Measurements from ENCODE around the gene CLOCK. TPM values are rescaled to one million over a fixed set of nuclear protein-coding genes. Genes with fewer than 3 reads are reported as not detected.

Gene CLOCK
- total RNA-seq, 2 experiments from 2014 or later, result 1.9 to 9.0 TPM

GRCh38 chr4:55442541-55442940, 104.2 kb downstream of the CLOCK start:
- intact Hi-C loops (cut with micrococcal nuclease; ENCODE audit: unreplicated experiment), result no loop called here
- Histone ChIP-seq H3K4me3 (ENCODE audit: low read depth, low read length, poor library complexity, severe bottlenecking) (no peak overlapping the region), H3K9me3 (ENCODE audit: low read length) (no peaks in the 10 kb centered on the region), H3K79me2 (ENCODE audit: insufficient read depth, low read depth, low read length) (no peaks in the 10 kb centered on the region), H3K36me3 (ENCODE audit: insufficient read depth, low read length) (peaks cover 17% of the 10 kb centered on the region; the same call in 1 of the 2 replicates), H3K4me2 (ENCODE audit: low read length) (no peak overlapping the region), H2AFZ (ENCODE audit: low read length) (no peak overlapping the region), H4K20me1 (ENCODE audit: insufficient read depth, low read length) (no peaks in the 10 kb centered on the region; the same call in 1 of the 2 replicates), H3K4me1 (ENCODE audit: insufficient read depth, low read length, poor library complexity, severe bottlenecking) (no peaks in the 10 kb centered on the region), H3K27ac (ENCODE audit: low read depth, low read length, poor library complexity, severe bottlenecking) (no peak overlapping the region), H3K9me2 (ENCODE audit: insufficient read depth, low read length) (no peaks in the 10 kb centered on the region)
- ChIA-PET CTCF (ENCODE audit: unreplicated experiment) (no interaction called here), POLR2A (interaction anchor here (1.3 kb wide), 1 partner anchor 36 kb away, joined by 3 read pairs; no protein-coding TSS in a partner anchor)
- no peak for DNase-seq (ENCODE audit: low spot score)
- no peak for TF ChIP-seq EZH2phosphoT487 (IDR thresholded peaks at IDR 0.05; ENCODE audit: borderline replicate concordance, low read depth, low read length)
- no peak for TF ChIP-seq CTCF (conservative IDR thresholded peaks at IDR 0.05; ENCODE audit: low read length)
- no TSS peak for BruUV-seq (replicated peaks)

- Histone ChIP-seq H3K9me2 (ENCODE audit: insufficient read depth, low read length) (no peaks in the 10 kb centered on the region), H4K20me1 (ENCODE audit: insufficient read depth, low read length) (no peaks in the 10 kb centered on the region; the same call in 1 of the 2 replicates), H3K4me3 (ENCODE audit: low read depth, low read length, poor library complexity, severe bottlenecking) (no peak overlapping the region), H3K4me1 (ENCODE audit: insufficient read depth, low read length, poor library complexity, severe bottlenecking) (no peaks in the 10 kb centered on the region), H3K79me2 (ENCODE audit: insufficient read depth, low read depth, low read length) (no peaks in the 10 kb centered on the region), H3K9me3 (ENCODE audit: low read length) (no peaks in the 10 kb centered on the region), H3K36me3 (ENCODE audit: insufficient read depth, low read length) (peaks cover 19% of the 10 kb centered on the region; the same call in 1 of the 2 replicates), H3K27ac (ENCODE audit: low read depth, low read length, poor library complexity, severe bottlenecking) (no peak overlapping the region), H3K4me2 (ENCODE audit: low read length) (no peak overlapping the region), H2AFZ (ENCODE audit: low read length) (no peak overlapping the region)
- ChIA-PET POLR2A (no interaction called here), CTCF (ENCODE audit: unreplicated experiment) (no interaction called here)
- DNase-seq (ENCODE audit: low spot score), result no peak
- intact Hi-C loops (cut with micrococcal nuclease; ENCODE audit: unreplicated experiment), result no loop called here
- TF ChIP-seq CTCF (conservative IDR thresholded peaks at IDR 0.05; ENCODE audit: low read length) (no peak), EZH2phosphoT487 (IDR thresholded peaks at IDR 0.05; ENCODE audit: borderline replicate concordance, low read depth, low read length) (no peak)
- BruUV-seq (replicated peaks), result no TSS peak
These were observed 105.9 kb downstream of the CLOCK start for GRCh38 chr4:55440786-55441185.

GRCh38 chr4:55439023-55439422, 107.7 kb downstream of the CLOCK start:
- Histone ChIP-seq H3K4me2 (ENCODE audit: low read length) (no peak overlapping the region), H3K4me1 (ENCODE audit: insufficient read depth, low read length, poor library complexity, severe bottlenecking) (no peaks in the 10 kb centered on the region), H3K4me3 (ENCODE audit: low read depth, low read length, poor library complexity, severe bottlenecking) (no peak overlapping the region), H4K20me1 (ENCODE audit: insufficient read depth, low read length) (no peaks in the 10 kb centered on the region; the same call in 1 of the 2 replicates), H3K9me3 (ENCODE audit: low read length) (no peaks in the 10 kb centered on the region), H3K79me2 (ENCODE audit: insufficient read depth, low read depth, low read length) (no peaks in the 10 kb centered on the region), H3K9me2 (ENCODE audit: insufficient read depth, low read length) (no peaks in the 10 kb centered on the region), H3K36me3 (ENCODE audit: insufficient read depth, low read length) (peaks cover 34% of the 10 kb centered on the region), H3K27ac (ENCODE audit: low read depth, low read length, poor library complexity, severe bottlenecking) (no peak overlapping the region), H2AFZ (ENCODE audit: low read length) (no peak overlapping the region)
- intact Hi-C loops (cut with micrococcal nuclease; ENCODE audit: unreplicated experiment), result no loop called here
- DNase-seq (ENCODE audit: low spot score), result no peak
- TF ChIP-seq CTCF (conservative IDR thresholded peaks at IDR 0.05; ENCODE audit: low read length) (no peak), EZH2phosphoT487 (IDR thresholded peaks at IDR 0.05; ENCODE audit: borderline replicate concordance, low read depth, low read length) (no peak)
- ChIA-PET POLR2A (interaction anchor here (0.7 to 1.0 kb wide), 2 partner anchors 21 to 48 kb away, joined by 3 read pairs; no protein-coding TSS in a partner anchor), CTCF (ENCODE audit: unreplicated experiment) (no interaction called here)
- BruUV-seq (replicated peaks), result no TSS peak

All from OCI-LY7 (cell line).